HepG2 (cell line): ENCODE measurements around the gene RNASE8. TPM values are rescaled to one million over a fixed set of nuclear protein-coding genes. Genes with fewer than 3 reads are reported as not detected.

ENCODE experiments used
- ATAD3A ChIP-seq: sonication (generic); formaldehyde crosslinking; IDR thresholded peaks from 2 replicates; pipeline ENCODE4 v1.4.0; 2020; ENCODE audit warnings: missing genetic modification reagents
- ATF5 ChIP-seq: sonication (generic); formaldehyde crosslinking; IDR thresholded peaks from 2 replicates; pipeline ENCODE4 v1.4.0; 2020; ENCODE audit warnings: mild to moderate bottlenecking, low read depth, missing genetic modification reagents
- CTCF ChIP-seq: sonication (generic); formaldehyde crosslinking; IDR thresholded peaks from 2 replicates; pipeline ENCODE4 v1.5.0; 2020; ENCODE audit warnings: mild to moderate bottlenecking, missing genetic modification reagents, moderate library complexity
- ELF1 ChIP-seq: sonication (generic); formaldehyde crosslinking; IDR thresholded peaks from 2 replicates; pipeline ENCODE4 v1.4.0; 2020; ENCODE audit warnings: missing genetic modification reagents
- ELF4 ChIP-seq: sonication (generic); formaldehyde crosslinking; IDR thresholded peaks from 2 replicates; pipeline ENCODE4 v1.5.0; 2020; ENCODE audit warnings: missing genetic modification reagents, mild to moderate bottlenecking, moderate library complexity, borderline replicate concordance
- HNRNPUL1 ChIP-seq: fragments of 200-400 bp; formaldehyde crosslinking; IDR thresholded peaks from 2 replicates; pipeline ENCODE4 v1.6.1; 2017; ENCODE audit warnings: low read depth, mild to moderate bottlenecking, low read length, moderate library complexity
- ISX ChIP-seq: sonication (generic); formaldehyde crosslinking; conservative IDR thresholded peaks from 2 replicates; pipeline ENCODE4 v1.5.0; 2020; ENCODE audit warnings: missing genetic modification reagents
- MAFK ChIP-seq, 2 experiments: IDR thresholded peaks in 1 of 2; conservative IDR thresholded peaks in 1 of 2; 2 replicates each; pipeline ENCODE4 v1.6.1; 2011; ENCODE audit warnings: improper control_type of control experiment in 2 of 2, low read length in 2 of 2
- MTF1 ChIP-seq: sonication (generic); formaldehyde crosslinking; IDR thresholded peaks from 2 replicates; pipeline ENCODE4 v1.5.0; 2020; ENCODE audit warnings: missing genetic modification reagents
- MXD4 ChIP-seq: IDR thresholded peaks from 2 replicates; pipeline ENCODE4 v1.6.1; 2016; ENCODE audit warnings: mild to moderate bottlenecking, missing biosample characterization, missing genetic modification reagents
- NFKB2 ChIP-seq: sonication (generic); formaldehyde crosslinking; IDR thresholded peaks from 2 replicates; pipeline ENCODE4 v1.4.0; 2020; ENCODE audit warnings: missing genetic modification reagents, borderline replicate concordance
- PRMT3 ChIP-seq: sonication (generic); formaldehyde crosslinking; IDR thresholded peaks from 2 replicates; pipeline ENCODE4 v1.8.1; 2022; ENCODE audit warnings: low read depth, mild to moderate bottlenecking, moderate library complexity, missing genetic modification reagents, borderline replicate concordance
- RAD21 ChIP-seq: fragments of 450-650 bp; formaldehyde crosslinking; IDR thresholded peaks from 2 replicates; pipeline ENCODE4 v1.5.0; 2020; ENCODE audit warnings: mild to moderate bottlenecking
- RBFOX2 ChIP-seq: fragments of 200-400 bp; formaldehyde crosslinking; IDR thresholded peaks from 2 replicates; pipeline ENCODE4 v1.6.1; 2017; ENCODE audit warnings: low read depth, mild to moderate bottlenecking, low read length
- RFXAP ChIP-seq: sonication (generic); formaldehyde crosslinking; IDR thresholded peaks from 2 replicates; pipeline ENCODE4 v1.4.0; 2020; ENCODE audit warnings: missing genetic modification reagents, borderline replicate concordance
- ZBTB7B ChIP-seq: sonication (generic); formaldehyde crosslinking; IDR thresholded peaks from 2 replicates; pipeline ENCODE4 v1.4.0; 2020; ENCODE audit warnings: missing genetic modification reagents
- ZFY ChIP-seq: sonication (generic); formaldehyde crosslinking; IDR thresholded peaks from 2 replicates; pipeline ENCODE4 v1.4.0; 2020; ENCODE audit warnings: missing genetic modification reagents
- ZNF275 ChIP-seq: sonication (generic); formaldehyde crosslinking; IDR thresholded peaks from 2 replicates; pipeline ENCODE4 v1.8.0; 2022; ENCODE audit warnings: missing genetic modification reagents, mild to moderate bottlenecking, inconsistent platforms, borderline replicate concordance
- ZNF317 ChIP-seq: sonication (generic); formaldehyde crosslinking; IDR thresholded peaks from 2 replicates; pipeline ENCODE4 v1.5.0; 2020; ENCODE audit warnings: mild to moderate bottlenecking, missing genetic modification reagents
- ZNF343 ChIP-seq: sonication (generic); formaldehyde crosslinking; IDR thresholded peaks from 2 replicates; pipeline ENCODE4 v1.4.0; 2020; ENCODE audit warnings: mild to moderate bottlenecking, missing genetic modification reagents
- ZNF382 ChIP-seq: sonication (generic); formaldehyde crosslinking; IDR thresholded peaks from 2 replicates; pipeline ENCODE4 v1.5.0; 2020; ENCODE audit warnings: missing genetic modification reagents, mild to moderate bottlenecking, borderline replicate concordance
- ZNF891 ChIP-seq: sonication (generic); formaldehyde crosslinking; IDR thresholded peaks from 2 replicates; pipeline ENCODE4 v1.5.0; 2020; ENCODE audit warnings: mild to moderate bottlenecking, missing genetic modification reagents
- ZSCAN22 ChIP-seq: sonication (generic); formaldehyde crosslinking; IDR thresholded peaks from 2 replicates; pipeline ENCODE4 v1.4.0; 2020; ENCODE audit warnings: mild to moderate bottlenecking, missing genetic modification reagents
- ZSCAN9 ChIP-seq: IDR thresholded peaks from 2 replicates; pipeline ENCODE4 v1.6.1; 2016; ENCODE audit warnings: borderline replicate concordance
- ZZZ3 ChIP-seq: sonication (generic); formaldehyde crosslinking; IDR thresholded peaks from 2 replicates; pipeline ENCODE4 v1.4.0; 2020; ENCODE audit warnings: missing genetic modification reagents, mild to moderate bottlenecking, borderline replicate concordance
- polyA plus RNA-seq, 8 experiments: library from polyadenylated mRNA; depleted of rRNA in 3 of 8; stranded (reverse) in 7 of 8; unstranded in 1 of 8; fragments of >200 nt; fragmentation: Illumina TruSeq in 4 of 8; extraction: Trizol in 4 of 8; gene quantifications; 2 replicates each; pipeline versions ENCODE4 v1.2.1 to v1.2.3, GENCODE V29; 2011 to 2016; ENCODE audit warnings: low read depth in 4 of 8, missing spikeins in 1 of 8, mixed read lengths in 1 of 8; ENCODE audit not compliant: insufficient read depth in 1 of 8
- total RNA-seq, 5 experiments: library from RNA; depleted of rRNA; stranded (reverse); fragments of >200 nt; fragmentation: Illumina TruSeq; extraction: Trizol; gene quantifications; 2 replicates each; pipeline ENCODE4 v1.2.3, GENCODE V29; 2016; ENCODE audit warnings: low read depth in 1 of 5
- TF ChIP-seq, protein P1 (sequence below): sonication (generic); formaldehyde crosslinking; IDR thresholded peaks from 2 replicates; pipeline ENCODE4 v1.5.1; 2020; ENCODE audit warnings: missing genetic modification reagents, mild to moderate bottlenecking, borderline replicate concordance

Gene RNASE8
- total and polyA plus RNA-seq, 2 of the 13 experiments (the other 11 are each of a cell fraction or from before 2014, with no cell fraction given): not detected

DNA sequence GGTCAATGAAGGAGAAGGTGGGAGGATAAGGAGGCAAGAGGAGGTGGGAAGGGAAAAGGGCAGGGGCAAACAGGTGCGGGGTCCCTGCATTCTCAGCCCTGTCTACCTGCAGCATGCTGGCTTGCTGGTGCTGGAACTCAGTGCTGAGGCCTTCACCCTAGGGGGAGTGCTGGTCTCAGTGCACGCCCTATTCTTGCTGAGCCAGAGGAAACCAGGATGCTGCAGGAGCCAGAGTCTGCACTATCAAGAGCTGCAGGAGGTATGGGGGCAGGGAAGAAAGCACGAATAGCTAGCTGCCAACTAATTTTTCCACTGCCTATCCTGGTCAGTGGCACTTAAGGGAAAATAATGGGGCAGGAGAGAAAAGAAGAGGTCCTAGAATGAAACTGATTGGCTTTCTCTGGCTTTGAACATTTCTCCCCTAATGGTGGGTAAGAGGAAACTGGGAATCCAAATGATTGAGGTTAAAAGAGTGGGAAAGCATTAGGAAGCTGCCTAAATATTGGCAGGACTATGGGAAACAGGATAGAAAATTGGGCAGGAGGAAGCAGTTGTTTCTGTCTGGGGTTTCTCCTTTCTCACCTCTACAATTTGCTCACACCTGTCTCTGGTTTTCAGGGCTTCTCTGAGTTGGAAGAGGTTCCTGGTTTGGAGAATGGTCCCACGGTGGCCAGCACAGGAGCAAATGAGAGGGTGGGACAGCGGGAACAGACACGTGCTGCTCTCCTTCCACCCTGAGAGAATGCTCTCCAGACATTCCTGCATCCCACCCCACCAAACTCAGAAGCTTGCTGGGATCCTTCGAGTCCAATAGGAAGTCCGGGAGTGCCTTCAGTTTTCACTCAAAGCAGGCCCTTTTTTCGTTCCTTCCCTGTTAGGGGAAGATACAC, 45.1 kb downstream of the RNASE8 start (continued):
- TF ChIP-seq ZNF275: no peak
- TF ChIP-seq PRMT3: 0 out of 2 replicates have a peak, but pooled peaks have one; percentile 41
- TF ChIP-seq RFXAP: 0 out of 2 replicates have a peak, but pooled peaks have one; percentile 40
- TF ChIP-seq RBFOX2: no peak
- no peak for TF ChIP-seq ZNF382 (CRISPR knock-in tag)
- no peak for TF ChIP-seq ZNF343 (CRISPR knock-in tag)
- TF ChIP-seq ZSCAN9 (CRISPR knock-in tag): 0 out of 2 replicates have a peak, but pooled peaks have one; percentile 10
- no peak for TF ChIP-seq ELF4
- no peak for TF ChIP-seq RAD21
- TF ChIP-seq ELF1 (CRISPR knock-in tag): peak; percentile 12; the same call in 1 of the 2 replicates
- TF ChIP-seq ZSCAN22 (CRISPR knock-in tag): 0 out of 2 replicates have a peak, but pooled peaks have one; percentile 3
- TF ChIP-seq NFKB2 (CRISPR knock-in tag): no peak; the same call in 1 of the 2 replicates
- no peak for TF ChIP-seq ATAD3A (CRISPR knock-in tag)
- TF ChIP-seq, protein P1, sequence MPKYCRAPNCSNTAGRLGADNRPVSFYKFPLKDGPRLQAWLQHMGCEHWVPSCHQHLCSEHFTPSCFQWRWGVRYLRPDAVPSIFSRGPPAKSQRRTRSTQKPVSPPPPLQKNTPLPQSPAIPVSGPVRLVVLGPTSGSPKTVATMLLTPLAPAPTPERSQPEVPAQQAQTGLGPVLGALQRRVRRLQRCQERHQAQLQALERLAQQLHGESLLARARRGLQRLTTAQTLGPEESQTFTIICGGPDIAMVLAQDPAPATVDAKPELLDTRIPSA (CRISPR knock-in tag): no peak
- peak; percentile 30 to 40; a peak in 2 of 4 replicates for TF ChIP-seq MAFK (conservative IDR thresholded peaks at IDR 0.05 in 1 of 2, IDR thresholded peaks at IDR 0.05 in 1 of 2; ENCODE audit: low read length in 2 of 2)
- TF ChIP-seq ZBTB7B (CRISPR knock-in tag): no peak
- peak; percentile 27; the same call in 1 of the 2 replicates for TF ChIP-seq ZZZ3 (CRISPR knock-in tag)
- TF ChIP-seq HNRNPUL1: no peak
- peak; percentile 57 for TF ChIP-seq CTCF (CRISPR knock-in tag)
- no peak for TF ChIP-seq MXD4 (CRISPR knock-in tag)
- no peak for TF ChIP-seq ZNF891 (CRISPR knock-in tag)
- TF ChIP-seq ZNF317 (CRISPR knock-in tag): no peak
- TF ChIP-seq MTF1: 0 out of 2 replicates have a peak, but pooled peaks have one; percentile 28
- TF ChIP-seq ZFY (CRISPR knock-in tag): peak; percentile 58; the same call in 1 of the 2 replicates
- TF ChIP-seq ATF5: no peak
- no peak for TF ChIP-seq ISX (CRISPR knock-in tag)
